Upper lobe of left lung (tissue), 4 donors: ENCODE data around the gene AIFM3.

Experiments used
- CTCF ChIP-seq, 6 experiments: fragments of 450-650 bp in 4 of 6; fragments of 200-600 bp in 2 of 6; sonication (generic) in 2 of 6; IDR thresholded peaks; one replicate each; pipeline ENCODE4 v1.5.1; 2016 to 2019; ENCODE audit warnings: antibody characterized with exemption in 6 of 6
- EP300 ChIP-seq, 4 donors: sonication (generic); formaldehyde crosslinking; IDR thresholded peaks; one replicate each; pipeline ENCODE4 v1.5.1; 2017; ENCODE audit warnings: antibody characterized with exemption in 4 of 4, control low read depth in 2 of 4
- POLR2A ChIP-seq, 4 donors: fragments of 450-650 bp; IDR thresholded peaks; one replicate each; pipeline ENCODE4 v1.5.1; 2016 to 2017; ENCODE audit warnings: antibody characterized with exemption in 4 of 4, mild to moderate bottlenecking in 2 of 4
- POLR2AphosphoS5 ChIP-seq, 2 donors: sonication (generic); formaldehyde crosslinking; IDR thresholded peaks; one replicate each; pipeline ENCODE4 v1.5.1; 2017; ENCODE audit warnings: antibody characterized with exemption in 2 of 2

- no peak for TF ChIP-seq CTCF (IDR thresholded peaks at IDR 0.05)
- TF ChIP-seq POLR2A (IDR thresholded peaks at IDR 0.05), result no peak
- TF ChIP-seq POLR2AphosphoS5 (IDR thresholded peaks at IDR 0.05), result no peak
- TF ChIP-seq EP300 (IDR thresholded peaks at IDR 0.05), result no peak
Observed at GRCh38 chr22:21018314-21018713, 51.3 kb downstream of the AIFM3 start.
